Cardiac fibroblast (primary cell): ENCODE measurements around the gene FGF14.
A peak's percentile ranks its signal among the peaks of the same experiment; 100 is the strongest.

ENCODE experiments used
- DNase-seq, 2 donors: peaks; one replicate each; pipeline versions ENCODE4 v3.0.0 to v3.0.0-alpha.2; 2010; ENCODE audit warnings: low read depth in 2 of 2
- H3K4me3 ChIP-seq, 2 donors: replicated peaks in 1 of 2; 1 replicate in 1 of 2; 2 replicates in 1 of 2; pipeline ENCODE4 v1.5.1; 2011; ENCODE audit warnings: low read depth in 2 of 2, low read length in 2 of 2, mild to moderate bottlenecking in 2 of 2, moderate library complexity in 1 of 2
- CTCF ChIP-seq: IDR thresholded peaks from one replicate; pipeline ENCODE4 v1.5.1; 2011; ENCODE audit warnings: low read depth, mild to moderate bottlenecking, low read length, inconsistent platforms

Gene FGF14

DNA sequence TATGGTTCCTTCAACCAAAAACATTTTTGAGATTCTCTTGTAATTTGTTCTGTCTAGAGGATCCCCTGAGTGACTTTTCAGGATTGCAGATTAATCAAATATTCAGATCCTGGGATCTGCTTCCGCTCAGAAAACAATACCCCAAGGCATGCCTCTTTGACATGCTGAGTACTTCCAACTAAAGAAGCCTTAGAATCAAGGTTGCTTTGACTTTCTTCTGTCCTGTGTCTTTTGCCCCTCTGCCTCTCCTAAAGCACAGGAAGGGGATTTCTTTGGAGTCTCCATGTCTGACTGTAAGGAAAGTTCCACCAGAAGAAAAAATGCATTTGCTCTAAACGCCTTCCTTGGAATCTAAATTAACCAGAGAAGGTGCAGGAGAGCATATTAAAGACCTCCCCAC is 431.5 kb downstream of the FGF14 start:
- TF ChIP-seq CTCF, result no peak
- no peak overlapping the region for H3K4me3 ChIP-seq
- DNase-seq, result no peak

- DNase-seq, result peak in 1 of 2 donors; percentile 4
- TF ChIP-seq CTCF, result no peak
- no peak overlapping the region for H3K4me3 ChIP-seq
Observed at GRCh38 chr13:101967781-101968180, 434.1 kb downstream of the FGF14 start.

GRCh38 chr13:101967216-101967615 is 434.6 kb downstream of the FGF14 start:
- TF ChIP-seq CTCF, result no peak
- DNase-seq, result no peak

DNA sequence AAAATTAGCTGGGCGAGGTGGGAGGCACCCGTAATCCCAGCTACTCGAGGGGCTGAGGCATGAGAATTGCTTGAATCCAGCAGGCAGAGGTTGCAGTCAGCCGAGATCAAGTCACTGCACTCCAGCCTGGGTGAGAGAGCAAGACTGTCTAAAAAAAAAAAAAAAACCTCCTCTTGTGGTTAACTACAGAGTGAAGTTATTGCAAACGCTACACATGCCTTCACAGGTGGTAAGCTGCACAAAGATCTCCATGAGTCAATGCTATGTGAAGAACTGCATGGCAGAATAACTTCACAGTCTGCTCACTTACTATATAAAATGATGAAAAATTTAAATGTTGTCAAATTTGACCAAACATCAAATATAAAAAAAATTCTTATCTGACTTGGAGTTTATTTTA is 436.8 kb downstream of the FGF14 start:
- no peak for DNase-seq
- no peak overlapping the region for H3K4me3 ChIP-seq
- TF ChIP-seq CTCF, result no peak

More at GRCh38 chr13:101967216-101967615, 434.6 kb downstream of the FGF14 start:
- H3K4me3 ChIP-seq, result no peak overlapping the region

DNA sequence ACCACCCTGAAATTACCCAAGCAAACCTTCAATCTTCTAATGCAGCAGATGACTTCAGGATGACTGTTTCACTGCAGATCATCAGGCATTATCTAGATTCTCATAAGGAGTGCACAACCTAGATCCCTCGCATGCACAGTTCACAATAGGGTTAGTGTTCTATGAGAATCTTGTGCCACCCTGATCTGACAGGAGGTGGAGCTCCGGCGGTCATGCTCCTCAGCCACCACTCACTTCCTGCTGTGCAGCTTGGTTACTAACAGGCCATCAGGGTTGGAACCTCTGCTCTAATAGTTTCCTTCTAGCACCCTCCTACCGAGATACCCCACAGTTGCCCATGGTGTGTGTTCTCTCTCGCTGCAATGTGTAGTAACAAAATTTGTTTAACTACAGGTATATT is 442.8 kb downstream of the FGF14 start:
- no peak for TF ChIP-seq CTCF

DNA sequence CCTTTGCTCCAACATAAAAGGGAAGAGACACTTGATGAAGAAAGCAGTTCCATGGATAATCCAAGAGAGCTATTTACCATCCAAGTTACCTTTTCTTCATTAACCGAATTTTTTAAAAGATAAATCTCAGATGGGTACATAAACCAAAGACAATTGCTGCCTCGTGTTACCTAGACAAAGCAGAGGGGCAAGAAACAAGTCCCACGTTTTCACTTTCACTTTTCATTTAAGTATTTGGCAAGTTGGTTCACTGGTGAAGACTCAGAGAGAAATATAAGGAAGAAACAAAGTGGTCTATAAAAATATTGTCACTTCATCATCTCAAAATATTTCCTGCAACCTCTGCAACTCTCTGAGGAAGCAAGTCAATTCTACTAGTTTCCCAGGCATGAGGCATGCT is 446.1 kb downstream of the FGF14 start:
- no peak for TF ChIP-seq CTCF
- no peak for DNase-seq
- H3K4me3 ChIP-seq, result no peak overlapping the region

More for the DNA sequence above, 442.8 kb downstream of the FGF14 start:
- no peak overlapping the region for H3K4me3 ChIP-seq
- DNase-seq, result no peak

- TF ChIP-seq CTCF, result no peak
- H3K4me3 ChIP-seq, result no peak overlapping the region
- no peak for DNase-seq
Observed at GRCh38 chr13:101951114-101951513, 450.7 kb downstream of the FGF14 start.
